Measurements from ENCODE around the gene ATXN7. TPM values are rescaled to one million over a fixed set of nuclear protein-coding genes. Genes with fewer than 3 reads are reported as not detected.

Gene ATXN7
- total and polyA plus RNA-seq, 10 of the 15 experiments (the other 5 are each of a cell fraction or from before 2014, with no cell fraction given) = 0.83 to 24.6 (median 8.5) TPM

- TF ChIP-seq, protein P1, sequence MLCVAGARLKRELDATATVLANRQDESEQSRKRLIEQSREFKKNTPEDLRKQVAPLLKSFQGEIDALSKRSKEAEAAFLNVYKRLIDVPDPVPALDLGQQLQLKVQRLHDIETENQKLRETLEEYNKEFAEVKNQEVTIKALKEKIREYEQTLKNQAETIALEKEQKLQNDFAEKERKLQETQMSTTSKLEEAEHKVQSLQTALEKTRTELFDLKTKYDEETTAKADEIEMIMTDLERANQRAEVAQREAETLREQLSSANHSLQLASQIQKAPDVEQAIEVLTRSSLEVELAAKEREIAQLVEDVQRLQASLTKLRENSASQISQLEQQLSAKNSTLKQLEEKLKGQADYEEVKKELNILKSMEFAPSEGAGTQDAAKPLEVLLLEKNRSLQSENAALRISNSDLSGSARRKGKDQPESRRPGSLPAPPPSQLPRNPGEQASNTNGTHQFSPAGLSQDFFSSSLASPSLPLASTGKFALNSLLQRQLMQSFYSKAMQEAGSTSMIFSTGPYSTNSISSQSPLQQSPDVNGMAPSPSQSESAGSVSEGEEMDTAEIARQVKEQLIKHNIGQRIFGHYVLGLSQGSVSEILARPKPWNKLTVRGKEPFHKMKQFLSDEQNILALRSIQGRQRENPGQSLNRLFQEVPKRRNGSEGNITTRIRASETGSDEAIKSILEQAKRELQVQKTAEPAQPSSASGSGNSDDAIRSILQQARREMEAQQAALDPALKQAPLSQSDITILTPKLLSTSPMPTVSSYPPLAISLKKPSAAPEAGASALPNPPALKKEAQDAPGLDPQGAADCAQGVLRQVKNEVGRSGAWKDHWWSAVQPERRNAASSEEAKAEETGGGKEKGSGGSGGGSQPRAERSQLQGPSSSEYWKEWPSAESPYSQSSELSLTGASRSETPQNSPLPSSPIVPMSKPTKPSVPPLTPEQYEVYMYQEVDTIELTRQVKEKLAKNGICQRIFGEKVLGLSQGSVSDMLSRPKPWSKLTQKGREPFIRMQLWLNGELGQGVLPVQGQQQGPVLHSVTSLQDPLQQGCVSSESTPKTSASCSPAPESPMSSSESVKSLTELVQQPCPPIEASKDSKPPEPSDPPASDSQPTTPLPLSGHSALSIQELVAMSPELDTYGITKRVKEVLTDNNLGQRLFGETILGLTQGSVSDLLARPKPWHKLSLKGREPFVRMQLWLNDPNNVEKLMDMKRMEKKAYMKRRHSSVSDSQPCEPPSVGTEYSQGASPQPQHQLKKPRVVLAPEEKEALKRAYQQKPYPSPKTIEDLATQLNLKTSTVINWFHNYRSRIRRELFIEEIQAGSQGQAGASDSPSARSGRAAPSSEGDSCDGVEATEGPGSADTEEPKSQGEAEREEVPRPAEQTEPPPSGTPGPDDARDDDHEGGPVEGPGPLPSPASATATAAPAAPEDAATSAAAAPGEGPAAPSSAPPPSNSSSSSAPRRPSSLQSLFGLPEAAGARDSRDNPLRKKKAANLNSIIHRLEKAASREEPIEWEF (IDR thresholded peaks at IDR 0.05; ENCODE audit: insufficient replicate concordance, low read depth, low read length) = no peak
- TF ChIP-seq ETV6 (conservative IDR thresholded peaks at IDR 0.05 in 1 of 2, IDR thresholded peaks at IDR 0.05 in 1 of 2; ENCODE audit: borderline replicate concordance in 1 of 2, low read depth in 1 of 2) (peak in 1 of 2 experiments; percentile 22; a peak in 2 of 4 replicates), PML (IDR thresholded peaks at IDR 0.05; ENCODE audit: low read length) (no peak), EP300 (IDR thresholded peaks at IDR 0.05; ENCODE audit: borderline replicate concordance in 1 of 2, control insufficient read depth in 1 of 2, low read depth in 2 of 2, low read length in 2 of 2) (no peak), FOXK2 (IDR thresholded peaks at IDR 0.05) (no peak), RBBP5 (conservative IDR thresholded peaks at IDR 0.05) (no peak), LARP7 (IDR thresholded peaks at IDR 0.05) (peak; percentile 53; the same call in 1 of the 2 replicates), RAD21 (IDR thresholded peaks at IDR 0.05; ENCODE audit: insufficient read depth, low read depth, low read length) (peak; percentile 97), CREB1 (IDR thresholded peaks at IDR 0.05; ENCODE audit: low read depth) (no peak), ESRRA (IDR thresholded peaks at IDR 0.05; ENCODE audit: low read length) (no peak), FOS (IDR thresholded peaks at IDR 0.05; ENCODE audit: borderline replicate concordance, extremely low read depth, insufficient read length) (no peak), HDGF (IDR thresholded peaks at IDR 0.05) (no peak)
- TF ChIP-seq, protein P2, sequence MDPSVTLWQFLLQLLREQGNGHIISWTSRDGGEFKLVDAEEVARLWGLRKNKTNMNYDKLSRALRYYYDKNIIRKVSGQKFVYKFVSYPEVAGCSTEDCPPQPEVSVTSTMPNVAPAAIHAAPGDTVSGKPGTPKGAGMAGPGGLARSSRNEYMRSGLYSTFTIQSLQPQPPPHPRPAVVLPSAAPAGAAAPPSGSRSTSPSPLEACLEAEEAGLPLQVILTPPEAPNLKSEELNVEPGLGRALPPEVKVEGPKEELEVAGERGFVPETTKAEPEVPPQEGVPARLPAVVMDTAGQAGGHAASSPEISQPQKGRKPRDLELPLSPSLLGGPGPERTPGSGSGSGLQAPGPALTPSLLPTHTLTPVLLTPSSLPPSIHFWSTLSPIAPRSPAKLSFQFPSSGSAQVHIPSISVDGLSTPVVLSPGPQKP (IDR thresholded peaks at IDR 0.05; ENCODE audit: low read depth, low read length) = peak; percentile 80; the same call in 1 of the 2 replicates
- TF ChIP-seq, protein P3, sequence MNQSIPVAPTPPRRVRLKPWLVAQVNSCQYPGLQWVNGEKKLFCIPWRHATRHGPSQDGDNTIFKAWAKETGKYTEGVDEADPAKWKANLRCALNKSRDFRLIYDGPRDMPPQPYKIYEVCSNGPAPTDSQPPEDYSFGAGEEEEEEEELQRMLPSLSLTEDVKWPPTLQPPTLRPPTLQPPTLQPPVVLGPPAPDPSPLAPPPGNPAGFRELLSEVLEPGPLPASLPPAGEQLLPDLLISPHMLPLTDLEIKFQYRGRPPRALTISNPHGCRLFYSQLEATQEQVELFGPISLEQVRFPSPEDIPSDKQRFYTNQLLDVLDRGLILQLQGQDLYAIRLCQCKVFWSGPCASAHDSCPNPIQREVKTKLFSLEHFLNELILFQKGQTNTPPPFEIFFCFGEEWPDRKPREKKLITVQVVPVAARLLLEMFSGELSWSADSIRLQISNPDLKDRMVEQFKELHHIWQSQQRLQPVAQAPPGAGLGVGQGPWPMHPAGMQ (IDR thresholded peaks at IDR 0.05; ENCODE audit: borderline replicate concordance) = no peak
- TF ChIP-seq, protein P4, sequence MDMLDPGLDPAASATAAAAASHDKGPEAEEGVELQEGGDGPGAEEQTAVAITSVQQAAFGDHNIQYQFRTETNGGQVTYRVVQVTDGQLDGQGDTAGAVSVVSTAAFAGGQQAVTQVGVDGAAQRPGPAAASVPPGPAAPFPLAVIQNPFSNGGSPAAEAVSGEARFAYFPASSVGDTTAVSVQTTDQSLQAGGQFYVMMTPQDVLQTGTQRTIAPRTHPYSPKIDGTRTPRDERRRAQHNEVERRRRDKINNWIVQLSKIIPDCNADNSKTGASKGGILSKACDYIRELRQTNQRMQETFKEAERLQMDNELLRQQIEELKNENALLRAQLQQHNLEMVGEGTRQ (IDR thresholded peaks at IDR 0.05; ENCODE audit: borderline replicate concordance, low read depth, low read length) = no peak
Measured at GRCh38 chr3:64030741-64031140, 167.1 kb downstream of the ATXN7 start (continued).

All from GM12878 (cell line).